ENCODE data around the gene MRGPRG. TPM values are rescaled to one million over a fixed set of nuclear protein-coding genes. Genes with fewer than 3 reads are reported as not detected.

MRGPRG gene
- total and polyA plus RNA-seq, 4 donors: not detected

GRCh38 chr11:3198815-3199214 lies 19.8 kb downstream of the MRGPRG start:
- DNase-seq: peak; percentile 29 to 33
- Histone ChIP-seq H3K4me3 (ENCODE audit: low read length in 2 of 2) (no peak overlapping the region), H3K36me3 (ENCODE audit: control insufficient read depth in 1 of 2, insufficient read depth in 2 of 2, low read length in 1 of 2) (no peaks in the 10 kb centered on the region), H3K27me3 (ENCODE audit: control insufficient read depth in 1 of 2, insufficient read depth in 2 of 2, low read length in 1 of 2) (no peaks in the 10 kb centered on the region), H3K4me1 (ENCODE audit: control insufficient read depth in 1 of 2, insufficient read depth in 2 of 2, low read length in 2 of 2) (no peaks in the 10 kb centered on the region), H3K27ac (ENCODE audit: low read depth in 1 of 2, low read length in 2 of 2) (no peak overlapping the region), H3K9me3 (ENCODE audit: control insufficient read depth, low read length) (no peaks in the 10 kb centered on the region)
- 87 to 92% methylated on average over 15 of the region's 15 CpGs for WGBS, 2 donors
- intact Hi-C loops (cut with DNase I): no loop called here
- ATAC-seq (ENCODE audit: low FRiP score): no peak

- Histone ChIP-seq H3K27ac (ENCODE audit: low read depth in 1 of 2, low read length in 2 of 2) (no peak overlapping the region), H3K27me3 (ENCODE audit: control insufficient read depth in 1 of 2, insufficient read depth in 2 of 2, low read length in 1 of 2) (no peaks in the 10 kb centered on the region), H3K9me3 (ENCODE audit: control insufficient read depth, low read length) (no peaks in the 10 kb centered on the region), H3K4me3 (ENCODE audit: low read length in 2 of 2) (no peak overlapping the region), H3K36me3 (ENCODE audit: control insufficient read depth in 1 of 2, insufficient read depth in 2 of 2, low read length in 1 of 2) (no peaks in the 10 kb centered on the region), H3K4me1 (ENCODE audit: control insufficient read depth in 1 of 2, insufficient read depth in 2 of 2, low read length in 2 of 2) (no peaks in the 10 kb centered on the region)
- ATAC-seq (ENCODE audit: low FRiP score): no peak
- intact Hi-C loops (cut with DNase I): no loop called here
- WGBS, 2 donors: 86 to 91% methylated on average over 7 to 8 of the region's 8 CpGs
- peak in 1 of 2 donors; percentile 21 for DNase-seq
Observed at GRCh38 chr11:3197878-3198528, 20.6 kb downstream of the MRGPRG start.

GRCh38 chr11:3197044-3197695 lies 21.4 kb downstream of the MRGPRG start:
- Histone ChIP-seq H3K27me3 (ENCODE audit: control insufficient read depth in 1 of 2, insufficient read depth in 2 of 2, low read length in 1 of 2) (no peaks in the 10 kb centered on the region), H3K27ac (ENCODE audit: low read depth in 1 of 2, low read length in 2 of 2) (no peak overlapping the region), H3K4me1 (ENCODE audit: control insufficient read depth in 1 of 2, insufficient read depth in 2 of 2, low read length in 2 of 2) (no peaks in the 10 kb centered on the region), H3K36me3 (ENCODE audit: control insufficient read depth in 1 of 2, insufficient read depth in 2 of 2, low read length in 1 of 2) (no peaks in the 10 kb centered on the region), H3K9me3 (ENCODE audit: control insufficient read depth, low read length) (no peaks in the 10 kb centered on the region), H3K4me3 (ENCODE audit: low read length in 2 of 2) (no peak overlapping the region)
- DNase-seq: peak in 1 of 2 donors; percentile 26
- 86 to 88% methylated on average over 11 of the region's 11 CpGs for WGBS, 2 donors
- no peak for ATAC-seq (ENCODE audit: low FRiP score)
- intact Hi-C loops (cut with DNase I): no loop called here

- WGBS, 2 donors: 88 to 90% methylated on average over 23 of the region's 23 CpGs
Observed at GRCh38 chr11:3196161-3197043, 22.2 kb downstream of the MRGPRG start.

GRCh38 chr11:3195251-3196160 lies 23.1 kb downstream of the MRGPRG start:
- DNase-seq (peak in 1 of 2 donors; percentile 49), ATAC-seq (ENCODE audit: low FRiP score) (no peak)
- no peaks in the 10 kb centered on the region for H3K9me3 ChIP-seq (ENCODE audit: control insufficient read depth, low read length)
- intact Hi-C loops (cut with DNase I): no loop called here
- no peak overlapping the region for H3K27ac ChIP-seq (ENCODE audit: low read depth in 1 of 2, low read length in 2 of 2)
- H3K4me1 ChIP-seq (ENCODE audit: control insufficient read depth in 1 of 2, insufficient read depth in 2 of 2, low read length in 2 of 2): no peaks in the 10 kb centered on the region
- H3K4me3 ChIP-seq (ENCODE audit: low read length in 2 of 2): no peak overlapping the region
- no peaks in the 10 kb centered on the region for H3K36me3 ChIP-seq (ENCODE audit: control insufficient read depth in 1 of 2, insufficient read depth in 2 of 2, low read length in 1 of 2)
- no peaks in the 10 kb centered on the region for H3K27me3 ChIP-seq (ENCODE audit: control insufficient read depth in 1 of 2, insufficient read depth in 2 of 2, low read length in 1 of 2)
- 67 to 73% methylated on average over 22 of the region's 22 CpGs for WGBS, 2 donors

More at GRCh38 chr11:3196161-3197043, 22.2 kb downstream of the MRGPRG start:
- Histone ChIP-seq H3K36me3 (ENCODE audit: control insufficient read depth in 1 of 2, insufficient read depth in 2 of 2, low read length in 1 of 2) (no peaks in the 10 kb centered on the region), H3K9me3 (ENCODE audit: control insufficient read depth, low read length) (no peaks in the 10 kb centered on the region), H3K4me3 (ENCODE audit: low read length in 2 of 2) (no peak overlapping the region), H3K27me3 (ENCODE audit: control insufficient read depth in 1 of 2, insufficient read depth in 2 of 2, low read length in 1 of 2) (no peaks in the 10 kb centered on the region), H3K4me1 (ENCODE audit: control insufficient read depth in 1 of 2, insufficient read depth in 2 of 2, low read length in 2 of 2) (no peaks in the 10 kb centered on the region), H3K27ac (ENCODE audit: low read depth in 1 of 2, low read length in 2 of 2) (no peak overlapping the region)
- peak; percentile 35 to 69 for DNase-seq
- no peak for ATAC-seq (ENCODE audit: low FRiP score)
- intact Hi-C loops (cut with DNase I): no loop called here

- intact Hi-C loops (cut with DNase I): no loop called here
- Histone ChIP-seq H3K4me3 (ENCODE audit: low read length in 2 of 2) (no peak overlapping the region), H3K9me3 (ENCODE audit: control insufficient read depth, low read length) (no peaks in the 10 kb centered on the region), H3K36me3 (ENCODE audit: control insufficient read depth in 1 of 2, insufficient read depth in 2 of 2, low read length in 1 of 2) (no peaks in the 10 kb centered on the region), H3K4me1 (ENCODE audit: control insufficient read depth in 1 of 2, insufficient read depth in 2 of 2, low read length in 2 of 2) (no peaks in the 10 kb centered on the region), H3K27ac (ENCODE audit: low read depth in 1 of 2, low read length in 2 of 2) (no peak overlapping the region), H3K27me3 (ENCODE audit: control insufficient read depth in 1 of 2, insufficient read depth in 2 of 2, low read length in 1 of 2) (no peaks in the 10 kb centered on the region)
- DNase-seq (peak in 1 of 2 donors; percentile 30), ATAC-seq (ENCODE audit: low FRiP score) (no peak)
- WGBS, 2 donors: 83 to 88% methylated on average over 12 of the region's 12 CpGs
Observed at GRCh38 chr11:3194016-3194816, 24.4 kb downstream of the MRGPRG start.

- no peak for DNase-seq
- intact Hi-C loops (cut with DNase I): no loop called here
- Histone ChIP-seq H3K27ac (ENCODE audit: low read depth in 1 of 2, low read length in 2 of 2) (no peak overlapping the region), H3K4me3 (ENCODE audit: low read length in 2 of 2) (no peak overlapping the region), H3K9me3 (ENCODE audit: control insufficient read depth, low read length) (no peaks in the 10 kb centered on the region), H3K36me3 (ENCODE audit: control insufficient read depth in 1 of 2, insufficient read depth in 2 of 2, low read length in 1 of 2) (no peaks in the 10 kb centered on the region), H3K27me3 (ENCODE audit: control insufficient read depth in 1 of 2, insufficient read depth in 2 of 2, low read length in 1 of 2) (no peaks in the 10 kb centered on the region), H3K4me1 (ENCODE audit: control insufficient read depth in 1 of 2, insufficient read depth in 2 of 2, low read length in 2 of 2) (no peaks in the 10 kb centered on the region)
- no peak for ATAC-seq (ENCODE audit: low FRiP score)
- WGBS, 2 donors: 92% methylated on average over 19 of the region's 19 CpGs
Observed at GRCh38 chr11:3193373-3194015, 25.1 kb downstream of the MRGPRG start.
